Lower leg skin (tissue), 4 donors: ENCODE results near the gene PXDN. TPM values are rescaled to one million over a fixed set of nuclear protein-coding genes. Genes with fewer than 3 reads are reported as not detected.

Source experiments
- DNase-seq, 2 donors: peaks; one replicate each; pipeline ENCODE4 v3.0.0-alpha.2; 2019; ENCODE audit warnings: low spot score in 2 of 2
- H3K4me3 ChIP-seq: fragments of 200-600 bp; sonication (generic); 2 replicates; pipeline ENCODE4 v1.5.1; 2017; ENCODE audit warnings: mild to moderate bottlenecking, low read depth; ENCODE audit not compliant: poor library complexity, severe bottlenecking
- CTCF ChIP-seq, 3 donors: fragments of 450-650 bp; IDR thresholded peaks; one replicate each; pipeline ENCODE4 v1.5.1; 2016; ENCODE audit warnings: antibody characterized with exemption in 3 of 3, mild to moderate bottlenecking in 3 of 3, moderate library complexity in 2 of 3
- POLR2A ChIP-seq, 2 donors: fragments of 450-650 bp; IDR thresholded peaks; one replicate each; pipeline ENCODE4 v1.6.1; 2016 to 2017; ENCODE audit warnings: antibody characterized with exemption in 2 of 2, mild to moderate bottlenecking in 1 of 2, moderate library complexity in 1 of 2
- WGBS, 2 donors: methylation state at CpG; one replicate each; pipeline ENCODE4 v1.1.5; 2018; 5-methylcytosine and 5-hydroxymethylcytosine counted together
- intact Hi-C: fragments of 100-400 bp; cut with DNase I; formaldehyde crosslinking; loops from one replicate; pipeline ENCODE4 v1.15.0; 2023; ENCODE audit warnings: low total_unique reads
- total RNA-seq, 4 donors: library from RNA; depleted of rRNA; stranded (reverse); fragments of >200 nt; gene quantifications; one replicate each; pipeline ENCODE4 v1.1.0, GENCODE V29; 2016

PXDN gene
- total RNA-seq, 4 donors from 2014 or later: 4.7 to 13.7 (median 7.0) TPM

GRCh38 chr2:1696472-1696871 lies 47.8 kb downstream of the PXDN start:
- TF ChIP-seq POLR2A (IDR thresholded peaks at IDR 0.05): no peak
- TF ChIP-seq CTCF (IDR thresholded peaks at IDR 0.05): no peak
- peak in 1 of 2 donors; percentile 20 for DNase-seq
- WGBS, 2 donors: 82 to 86% methylated on average over 3 of the region's 3 CpGs
- intact Hi-C loops: no loop called here
- H3K4me3 ChIP-seq: no peak overlapping the region

DNA sequence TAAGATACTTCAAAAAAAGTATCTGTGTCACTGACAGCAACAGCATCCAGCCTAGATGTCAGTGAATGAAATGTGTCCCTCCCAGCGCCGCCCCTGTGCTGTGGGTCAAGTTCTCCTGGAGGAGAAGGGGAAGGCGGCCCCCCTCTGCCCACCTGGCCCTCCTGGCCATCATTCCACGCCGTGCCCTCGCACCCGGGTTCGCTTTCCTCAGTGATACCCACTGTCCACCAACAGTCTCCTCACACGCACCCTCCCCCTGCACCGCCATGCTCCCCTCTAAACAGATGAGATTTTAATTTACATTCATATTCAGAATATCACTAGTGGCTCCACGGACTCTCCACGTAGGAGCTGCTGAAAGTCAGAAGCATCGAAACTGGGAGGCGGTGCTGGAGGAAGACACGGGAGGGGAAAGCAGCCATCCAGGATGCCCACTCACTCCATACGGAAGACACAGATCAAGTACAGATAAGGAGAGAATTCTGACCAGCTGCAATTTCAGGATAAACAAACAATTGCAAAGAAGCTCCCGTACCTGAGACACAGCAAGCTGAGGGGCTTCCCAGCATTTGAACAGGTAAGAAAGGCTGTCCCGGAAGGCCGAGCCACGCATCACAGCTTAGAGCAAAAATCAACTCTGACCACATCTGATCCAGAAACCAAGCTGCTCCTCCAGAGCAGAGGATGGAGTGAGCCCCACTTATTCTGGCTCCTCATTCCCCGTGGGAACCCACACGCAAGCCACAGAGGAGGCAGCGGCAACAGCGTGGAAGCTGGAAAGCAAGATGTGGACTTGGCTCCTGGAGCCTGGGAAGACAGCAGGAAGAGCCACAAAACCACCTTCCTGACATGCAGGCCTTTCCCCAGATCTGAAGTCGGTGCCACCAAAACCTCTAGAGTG lies 49.7 kb downstream of the PXDN start:
- TF ChIP-seq CTCF (IDR thresholded peaks at IDR 0.05): no peak
- no peak for TF ChIP-seq POLR2A (IDR thresholded peaks at IDR 0.05)
- intact Hi-C loops: no loop called here
- no peak overlapping the region for H3K4me3 ChIP-seq
- DNase-seq: peak in 1 of 2 donors; percentile 74
- WGBS, 2 donors: 88 to 92% methylated on average over 25 of the region's 25 CpGs

DNA sequence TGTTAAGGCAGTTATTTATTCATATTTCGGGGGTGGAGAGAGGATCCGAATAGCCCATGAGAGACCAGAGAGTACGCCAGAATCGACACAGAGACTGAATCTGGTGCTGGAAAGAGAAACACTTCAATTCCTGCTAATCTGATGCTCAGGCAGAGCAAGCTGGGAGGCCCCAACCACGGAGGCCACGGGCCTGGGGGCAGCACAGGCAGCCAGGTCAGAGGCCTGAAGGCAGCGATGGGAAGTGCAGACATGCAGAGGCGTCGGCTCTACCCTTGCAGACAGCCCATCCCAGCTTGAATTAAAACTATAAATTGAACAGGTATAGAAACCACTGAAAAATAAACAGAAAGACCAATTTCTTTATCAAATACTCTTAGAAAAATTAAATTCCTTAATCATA lies 50.6 kb downstream of the PXDN start:
- WGBS, 2 donors: 84 to 86% methylated on average over 9 of the region's 9 CpGs
- no peak for TF ChIP-seq CTCF (IDR thresholded peaks at IDR 0.05)
- no peak for TF ChIP-seq POLR2A (IDR thresholded peaks at IDR 0.05)
- H3K4me3 ChIP-seq: no peak overlapping the region
- intact Hi-C loops: no loop called here
- peak in 1 of 2 donors; percentile 36 for DNase-seq

DNA sequence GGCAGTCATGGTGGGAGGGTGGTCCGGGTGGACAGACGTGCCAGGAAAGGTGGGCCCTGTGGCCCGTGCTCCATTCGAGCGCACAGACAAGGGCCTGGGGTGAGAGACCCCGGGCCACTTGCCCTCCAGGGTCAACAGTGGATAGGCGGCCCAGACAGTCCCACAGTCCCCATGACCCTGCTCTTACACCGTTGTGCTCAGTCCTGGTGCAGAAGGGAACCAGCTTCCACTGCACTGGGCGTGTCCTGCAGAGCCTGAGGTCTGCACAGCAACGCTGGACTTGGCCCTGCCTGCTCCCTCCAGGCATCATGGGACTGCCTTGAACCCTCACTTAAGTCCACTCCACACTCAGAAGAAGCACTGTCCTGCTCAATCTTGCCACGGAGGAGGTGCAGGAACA lies 52.0 kb downstream of the PXDN start:
- DNase-seq: peak in 1 of 2 donors; percentile 45
- TF ChIP-seq CTCF (IDR thresholded peaks at IDR 0.05) (no peak), POLR2A (IDR thresholded peaks at IDR 0.05) (no peak)
- intact Hi-C loops: no loop called here
- 86 to 87% methylated on average over 11 of the region's 11 CpGs for WGBS, 2 donors
- H3K4me3 ChIP-seq: no peak overlapping the region

DNA sequence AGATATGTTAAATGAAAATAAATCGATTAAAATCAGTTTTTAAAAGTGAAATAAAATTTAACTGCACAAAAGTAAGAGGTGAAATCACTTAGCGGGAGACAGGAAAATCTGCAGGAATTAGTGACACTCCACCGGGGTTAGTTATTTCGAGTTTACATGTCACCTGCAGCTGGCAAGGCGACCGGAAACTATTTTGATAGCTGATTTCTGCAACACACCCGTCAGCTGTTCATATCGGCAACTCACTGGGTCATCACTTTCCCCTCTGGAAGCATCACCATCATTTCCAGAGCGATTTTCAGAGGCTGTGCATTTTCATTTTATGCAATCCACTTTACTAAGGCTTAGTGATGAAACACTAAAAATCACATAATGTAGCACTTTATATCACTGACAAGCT lies 52.9 kb downstream of the PXDN start:
- intact Hi-C loops: no loop called here
- WGBS, 2 donors: 79 to 87% methylated on average over 9 of the region's 9 CpGs
- peak in 1 of 2 donors; percentile 52 for DNase-seq
- TF ChIP-seq POLR2A (IDR thresholded peaks at IDR 0.05) (no peak), CTCF (IDR thresholded peaks at IDR 0.05) (no peak)
- no peak overlapping the region for H3K4me3 ChIP-seq
